Panc1 (cell line): ENCODE measurements around the gene ARFGAP1.
A peak's percentile ranks its signal among the peaks of the same experiment; 100 is the strongest.

Experiments
- CTCF ChIP-seq: fragments of 450-650 bp; IDR thresholded peaks from 2 replicates; pipeline ENCODE4 v1.5.1; 2017; ENCODE audit warnings: mild to moderate bottlenecking
- POLR2AphosphoS5 ChIP-seq: IDR thresholded peaks from 2 replicates; pipeline ENCODE4 v1.6.1; 2012; ENCODE audit warnings: mild to moderate bottlenecking, low read depth, low read length, moderate library complexity
- REST ChIP-seq, 2 experiments: IDR thresholded peaks; 2 replicates each; pipeline ENCODE4 v1.6.1; 2011 to 2012; ENCODE audit warnings: low read depth in 2 of 2, control low read depth in 1 of 2, low read length in 1 of 2, mild to moderate bottlenecking in 1 of 2, moderate library complexity in 1 of 2; ENCODE audit not compliant: insufficient read depth in 1 of 2

GRCh38 chr20:63288581-63289251 is 16.1 kb downstream of the ARFGAP1 start:
- no peak for TF ChIP-seq CTCF
- no peak for TF ChIP-seq REST (IDR thresholded peaks at IDR 0.05; ENCODE audit: insufficient read depth in 1 of 2, low read depth in 2 of 2, low read length in 1 of 2)
- TF ChIP-seq POLR2AphosphoS5 = 0 out of 2 replicates have a peak, but pooled peaks have one; percentile 4
